ENCODE measurements around the gene MCTP1. TPM values are rescaled to one million over a fixed set of nuclear protein-coding genes. Genes with fewer than 3 reads are reported as not detected.

Gene MCTP1
- total RNA-seq (2021) (3.3 to 5.6 TPM (median 3.6 TPM) in 3 replicates), Bru-seq, nascent RNA (percentile 44 among the genes with signal in this experiment)
- long read RNA-seq, experiment 1, partial matches to known transcripts, result 1 of 1 reads
- long read RNA-seq, experiment 1, other reads (novel, unspliced or antisense), result 0 of 1 reads
- long read RNA-seq, experiment 2, partial matches to known transcripts, result 1 of 2 reads
- long read RNA-seq, experiment 2, other reads (novel, unspliced or antisense), result 1 of 2 reads
- long read RNA-seq, experiment 3, partial matches to known transcripts, result 0 of 1 reads
- long read RNA-seq, experiment 3, other reads (novel, unspliced or antisense), result 1 of 1 reads

DNA sequence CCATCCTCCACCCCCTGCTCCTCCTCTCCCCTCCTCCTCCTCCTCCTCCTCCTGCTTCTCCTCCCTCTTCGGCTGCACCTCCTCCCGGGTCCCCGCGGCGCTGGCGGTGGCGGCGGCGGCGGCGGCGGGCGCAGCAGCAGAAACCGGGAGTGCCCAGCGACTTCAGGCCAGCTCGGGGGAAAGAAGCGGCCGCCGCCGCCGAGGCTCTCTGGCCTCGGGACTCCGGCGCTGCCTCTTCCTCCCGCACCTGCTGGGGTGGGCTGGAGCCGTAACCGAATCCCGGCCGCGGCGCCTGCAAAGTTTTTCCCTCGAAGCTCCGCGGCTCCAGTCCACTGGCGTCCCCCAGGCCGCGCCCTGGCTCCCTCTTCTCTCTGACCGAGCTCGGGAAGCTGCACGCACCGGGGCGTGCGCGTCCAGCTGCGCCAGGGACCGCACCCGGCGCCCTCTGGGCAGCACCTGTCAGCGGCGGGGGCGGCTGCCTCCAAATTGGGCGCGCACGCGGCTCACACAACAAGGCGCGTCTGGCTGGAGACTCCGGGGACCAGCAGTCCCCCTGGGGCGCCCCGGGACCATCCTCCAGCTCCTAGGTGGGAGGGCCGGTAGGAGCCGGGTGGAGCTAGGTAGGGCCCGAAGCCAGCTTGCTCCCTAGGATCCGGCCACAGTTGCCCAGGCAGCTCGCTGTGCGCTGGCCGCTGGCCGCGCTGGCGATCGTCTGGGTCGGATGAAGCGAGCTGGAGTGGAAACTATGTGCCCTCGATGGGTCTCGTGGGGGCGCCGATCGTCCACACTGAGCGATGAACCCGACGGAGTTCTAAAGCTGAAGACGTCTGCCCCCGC, at the start of gene MCTP1:
Gene MCTP1 (minus strand): TSS at position 523 of the 837 bp plus-strand sequence.
- peaks cover 24% of the 10 kb centered on the region for H3K27me3 Mint-ChIP-seq (ENCODE audit: low read depth)
- peaks cover 50% of the 10 kb centered on the region for H3K4me1 Mint-ChIP-seq
- H3K9me3 Mint-ChIP-seq, result no peaks in the 10 kb centered on the region
- POLR2A ChIA-PET, result interaction anchor here (0.5 to 1.1 kb wide), 3 partner anchors 19 to 425 kb away, joined by 3 read pairs; partner anchors contain the start of gene RFESD
- H3K4me3 Mint-ChIP-seq, result peak within 1 kb of the TSS; percentile 73
- H3K27ac Mint-ChIP-seq, result no peak within 1 kb of the TSS
- DNase-seq (ENCODE audit: low spot score), result peak; percentile 59
- CTCF ChIA-PET, result interaction anchor here (0.6 to 3.4 kb wide), 8 partner anchors 24 to 446 kb away, joined by 3 to 24 read pairs (median 3); partner anchors contain the start of genes RFESD and RHOBTB3
- H3K36me3 Mint-ChIP-seq, result no peaks in the 10 kb centered on the region
- peak; percentile 33 for ATAC-seq
- TF ChIP-seq TEAD1 (CRISPR knock-in tag; IDR thresholded peaks at IDR 0.05), result no peak; the same call in 1 of the 2 replicates
- TF ChIP-seq JAZF1 (CRISPR knock-in tag; IDR thresholded peaks at IDR 0.05), result no peak
- TF ChIP-seq, protein P1, sequence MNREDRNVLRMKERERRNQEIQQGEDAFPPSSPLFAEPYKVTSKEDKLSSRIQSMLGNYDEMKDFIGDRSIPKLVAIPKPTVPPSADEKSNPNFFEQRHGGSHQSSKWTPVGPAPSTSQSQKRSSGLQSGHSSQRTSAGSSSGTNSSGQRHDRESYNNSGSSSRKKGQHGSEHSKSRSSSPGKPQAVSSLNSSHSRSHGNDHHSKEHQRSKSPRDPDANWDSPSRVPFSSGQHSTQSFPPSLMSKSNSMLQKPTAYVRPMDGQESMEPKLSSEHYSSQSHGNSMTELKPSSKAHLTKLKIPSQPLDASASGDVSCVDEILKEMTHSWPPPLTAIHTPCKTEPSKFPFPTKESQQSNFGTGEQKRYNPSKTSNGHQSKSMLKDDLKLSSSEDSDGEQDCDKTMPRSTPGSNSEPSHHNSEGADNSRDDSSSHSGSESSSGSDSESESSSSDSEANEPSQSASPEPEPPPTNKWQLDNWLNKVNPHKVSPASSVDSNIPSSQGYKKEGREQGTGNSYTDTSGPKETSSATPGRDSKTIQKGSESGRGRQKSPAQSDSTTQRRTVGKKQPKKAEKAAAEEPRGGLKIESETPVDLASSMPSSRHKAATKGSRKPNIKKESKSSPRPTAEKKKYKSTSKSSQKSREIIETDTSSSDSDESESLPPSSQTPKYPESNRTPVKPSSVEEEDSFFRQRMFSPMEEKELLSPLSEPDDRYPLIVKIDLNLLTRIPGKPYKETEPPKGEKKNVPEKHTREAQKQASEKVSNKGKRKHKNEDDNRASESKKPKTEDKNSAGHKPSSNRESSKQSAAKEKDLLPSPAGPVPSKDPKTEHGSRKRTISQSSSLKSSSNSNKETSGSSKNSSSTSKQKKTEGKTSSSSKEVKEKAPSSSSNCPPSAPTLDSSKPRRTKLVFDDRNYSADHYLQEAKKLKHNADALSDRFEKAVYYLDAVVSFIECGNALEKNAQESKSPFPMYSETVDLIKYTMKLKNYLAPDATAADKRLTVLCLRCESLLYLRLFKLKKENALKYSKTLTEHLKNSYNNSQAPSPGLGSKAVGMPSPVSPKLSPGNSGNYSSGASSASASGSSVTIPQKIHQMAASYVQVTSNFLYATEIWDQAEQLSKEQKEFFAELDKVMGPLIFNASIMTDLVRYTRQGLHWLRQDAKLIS (CRISPR knock-in tag; IDR thresholded peaks at IDR 0.05; ENCODE audit: borderline replicate concordance), result no peak
- TF ChIP-seq, protein P2, sequence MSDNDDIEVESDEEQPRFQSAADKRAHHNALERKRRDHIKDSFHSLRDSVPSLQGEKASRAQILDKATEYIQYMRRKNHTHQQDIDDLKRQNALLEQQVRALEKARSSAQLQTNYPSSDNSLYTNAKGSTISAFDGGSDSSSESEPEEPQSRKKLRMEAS (CRISPR knock-in tag; IDR thresholded peaks at IDR 0.05), result 0 out of 2 replicates have a peak, but pooled peaks have one; percentile 65
- TF ChIP-seq NFATC4 (CRISPR knock-in tag; IDR thresholded peaks at IDR 0.05), result no peak
- TF ChIP-seq, protein P3, sequence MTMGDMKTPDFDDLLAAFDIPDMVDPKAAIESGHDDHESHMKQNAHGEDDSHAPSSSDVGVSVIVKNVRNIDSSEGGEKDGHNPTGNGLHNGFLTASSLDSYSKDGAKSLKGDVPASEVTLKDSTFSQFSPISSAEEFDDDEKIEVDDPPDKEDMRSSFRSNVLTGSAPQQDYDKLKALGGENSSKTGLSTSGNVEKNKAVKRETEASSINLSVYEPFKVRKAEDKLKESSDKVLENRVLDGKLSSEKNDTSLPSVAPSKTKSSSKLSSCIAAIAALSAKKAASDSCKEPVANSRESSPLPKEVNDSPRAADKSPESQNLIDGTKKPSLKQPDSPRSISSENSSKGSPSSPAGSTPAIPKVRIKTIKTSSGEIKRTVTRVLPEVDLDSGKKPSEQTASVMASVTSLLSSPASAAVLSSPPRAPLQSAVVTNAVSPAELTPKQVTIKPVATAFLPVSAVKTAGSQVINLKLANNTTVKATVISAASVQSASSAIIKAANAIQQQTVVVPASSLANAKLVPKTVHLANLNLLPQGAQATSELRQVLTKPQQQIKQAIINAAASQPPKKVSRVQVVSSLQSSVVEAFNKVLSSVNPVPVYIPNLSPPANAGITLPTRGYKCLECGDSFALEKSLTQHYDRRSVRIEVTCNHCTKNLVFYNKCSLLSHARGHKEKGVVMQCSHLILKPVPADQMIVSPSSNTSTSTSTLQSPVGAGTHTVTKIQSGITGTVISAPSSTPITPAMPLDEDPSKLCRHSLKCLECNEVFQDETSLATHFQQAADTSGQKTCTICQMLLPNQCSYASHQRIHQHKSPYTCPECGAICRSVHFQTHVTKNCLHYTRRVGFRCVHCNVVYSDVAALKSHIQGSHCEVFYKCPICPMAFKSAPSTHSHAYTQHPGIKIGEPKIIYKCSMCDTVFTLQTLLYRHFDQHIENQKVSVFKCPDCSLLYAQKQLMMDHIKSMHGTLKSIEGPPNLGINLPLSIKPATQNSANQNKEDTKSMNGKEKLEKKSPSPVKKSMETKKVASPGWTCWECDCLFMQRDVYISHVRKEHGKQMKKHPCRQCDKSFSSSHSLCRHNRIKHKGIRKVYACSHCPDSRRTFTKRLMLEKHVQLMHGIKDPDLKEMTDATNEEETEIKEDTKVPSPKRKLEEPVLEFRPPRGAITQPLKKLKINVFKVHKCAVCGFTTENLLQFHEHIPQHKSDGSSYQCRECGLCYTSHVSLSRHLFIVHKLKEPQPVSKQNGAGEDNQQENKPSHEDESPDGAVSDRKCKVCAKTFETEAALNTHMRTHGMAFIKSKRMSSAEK (CRISPR knock-in tag; IDR thresholded peaks at IDR 0.05; ENCODE audit: borderline replicate concordance), result no peak
- peak; percentile 79; the same call in 1 of the 2 replicates for TF ChIP-seq ELF4 (CRISPR knock-in tag; IDR thresholded peaks at IDR 0.05; ENCODE audit: low read depth)
- TF ChIP-seq IRF2 (CRISPR knock-in tag; IDR thresholded peaks at IDR 0.05; ENCODE audit: borderline replicate concordance, low read depth), result no peak
- TF ChIP-seq JUN (CRISPR knock-in tag; IDR thresholded peaks at IDR 0.05), result 0 out of 2 replicates have a peak, but pooled peaks have one; percentile 25
- TF ChIP-seq RELA (CRISPR knock-in tag; IDR thresholded peaks at IDR 0.05; ENCODE audit: borderline replicate concordance), result no peak
- no peak for TF ChIP-seq NR3C1 (CRISPR knock-in tag; conservative IDR thresholded peaks at IDR 0.05; ENCODE audit: low read depth)
- TF ChIP-seq, protein P4, sequence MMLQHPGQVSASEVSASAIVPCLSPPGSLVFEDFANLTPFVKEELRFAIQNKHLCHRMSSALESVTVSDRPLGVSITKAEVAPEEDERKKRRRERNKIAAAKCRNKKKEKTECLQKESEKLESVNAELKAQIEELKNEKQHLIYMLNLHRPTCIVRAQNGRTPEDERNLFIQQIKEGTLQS (CRISPR knock-in tag; conservative IDR thresholded peaks at IDR 0.05), result no peak
- TF ChIP-seq ZNF423 (CRISPR knock-in tag; IDR thresholded peaks at IDR 0.05), result peak; percentile 55
- TF ChIP-seq SP1 (CRISPR knock-in tag; conservative IDR thresholded peaks at IDR 0.05), result no peak
- TF ChIP-seq SMAD3 (CRISPR knock-in tag; IDR thresholded peaks at IDR 0.05; ENCODE audit: borderline replicate concordance), result 0 out of 2 replicates have a peak, but pooled peaks have one; percentile 15
- TF ChIP-seq ZNF263 (CRISPR knock-in tag; IDR thresholded peaks at IDR 0.05; ENCODE audit: low read depth), result peak; percentile 98
- TF ChIP-seq, protein P5, sequence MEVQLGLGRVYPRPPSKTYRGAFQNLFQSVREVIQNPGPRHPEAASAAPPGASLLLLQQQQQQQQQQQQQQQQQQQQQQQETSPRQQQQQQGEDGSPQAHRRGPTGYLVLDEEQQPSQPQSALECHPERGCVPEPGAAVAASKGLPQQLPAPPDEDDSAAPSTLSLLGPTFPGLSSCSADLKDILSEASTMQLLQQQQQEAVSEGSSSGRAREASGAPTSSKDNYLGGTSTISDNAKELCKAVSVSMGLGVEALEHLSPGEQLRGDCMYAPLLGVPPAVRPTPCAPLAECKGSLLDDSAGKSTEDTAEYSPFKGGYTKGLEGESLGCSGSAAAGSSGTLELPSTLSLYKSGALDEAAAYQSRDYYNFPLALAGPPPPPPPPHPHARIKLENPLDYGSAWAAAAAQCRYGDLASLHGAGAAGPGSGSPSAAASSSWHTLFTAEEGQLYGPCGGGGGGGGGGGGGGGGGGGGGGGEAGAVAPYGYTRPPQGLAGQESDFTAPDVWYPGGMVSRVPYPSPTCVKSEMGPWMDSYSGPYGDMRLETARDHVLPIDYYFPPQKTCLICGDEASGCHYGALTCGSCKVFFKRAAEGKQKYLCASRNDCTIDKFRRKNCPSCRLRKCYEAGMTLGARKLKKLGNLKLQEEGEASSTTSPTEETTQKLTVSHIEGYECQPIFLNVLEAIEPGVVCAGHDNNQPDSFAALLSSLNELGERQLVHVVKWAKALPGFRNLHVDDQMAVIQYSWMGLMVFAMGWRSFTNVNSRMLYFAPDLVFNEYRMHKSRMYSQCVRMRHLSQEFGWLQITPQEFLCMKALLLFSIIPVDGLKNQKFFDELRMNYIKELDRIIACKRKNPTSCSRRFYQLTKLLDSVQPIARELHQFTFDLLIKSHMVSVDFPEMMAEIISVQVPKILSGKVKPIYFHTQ (CRISPR knock-in tag; IDR thresholded peaks at IDR 0.05), result no peak
- no peak for TF ChIP-seq ATF1 (CRISPR knock-in tag; IDR thresholded peaks at IDR 0.05)
- no peak for TF ChIP-seq ZBTB21 (CRISPR knock-in tag; IDR thresholded peaks at IDR 0.05; ENCODE audit: borderline replicate concordance)
- TF ChIP-seq, protein P6, sequence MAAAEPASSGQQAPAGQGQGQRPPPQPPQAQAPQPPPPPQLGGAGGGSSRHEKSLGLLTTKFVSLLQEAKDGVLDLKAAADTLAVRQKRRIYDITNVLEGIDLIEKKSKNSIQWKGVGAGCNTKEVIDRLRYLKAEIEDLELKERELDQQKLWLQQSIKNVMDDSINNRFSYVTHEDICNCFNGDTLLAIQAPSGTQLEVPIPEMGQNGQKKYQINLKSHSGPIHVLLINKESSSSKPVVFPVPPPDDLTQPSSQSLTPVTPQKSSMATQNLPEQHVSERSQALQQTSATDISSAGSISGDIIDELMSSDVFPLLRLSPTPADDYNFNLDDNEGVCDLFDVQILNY (CRISPR knock-in tag; IDR thresholded peaks at IDR 0.05), result no peak
- TF ChIP-seq, protein P7, sequence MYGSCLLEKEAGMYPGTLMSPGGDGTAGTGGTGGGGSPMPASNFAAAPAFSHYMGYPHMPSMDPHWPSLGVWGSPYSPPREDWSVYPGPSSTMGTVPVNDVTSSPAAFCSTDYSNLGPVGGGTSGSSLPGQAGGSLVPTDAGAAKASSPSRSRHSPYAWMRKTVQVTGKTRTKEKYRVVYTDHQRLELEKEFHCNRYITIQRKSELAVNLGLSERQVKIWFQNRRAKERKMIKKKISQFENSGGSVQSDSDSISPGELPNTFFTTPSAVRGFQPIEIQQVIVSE (CRISPR knock-in tag; IDR thresholded peaks at IDR 0.05; ENCODE audit: borderline replicate concordance), result no peak

Data from WTC11 (cell line).